ENCODE measurements around the gene KRTAP4-16. TPM values are rescaled to one million over a fixed set of nuclear protein-coding genes. Genes with fewer than 3 reads are reported as not detected.
"Not testable (repeated sequence)": the region's sequence is repeated elsewhere in the genome, so short reads cannot be mapped to it uniquely, and the experiment has no call there.

Gene KRTAP4-16
- total RNA-seq, 1 donor from 2014 or later, result not detected

GRCh38 chr17:41084100-41084856 is 17.7 kb downstream of the KRTAP4-16 start, which contains the start of gene KRTAP4-7:
TSS of gene KRTAP4-7 (plus strand) at chr17:41084150. CDS start at chr17:41084207, 57 bp downstream.
- ATAC-seq; DNase-seq; intact Hi-C loops (cut with micrococcal nuclease): not testable (repeated sequence)

DNA sequence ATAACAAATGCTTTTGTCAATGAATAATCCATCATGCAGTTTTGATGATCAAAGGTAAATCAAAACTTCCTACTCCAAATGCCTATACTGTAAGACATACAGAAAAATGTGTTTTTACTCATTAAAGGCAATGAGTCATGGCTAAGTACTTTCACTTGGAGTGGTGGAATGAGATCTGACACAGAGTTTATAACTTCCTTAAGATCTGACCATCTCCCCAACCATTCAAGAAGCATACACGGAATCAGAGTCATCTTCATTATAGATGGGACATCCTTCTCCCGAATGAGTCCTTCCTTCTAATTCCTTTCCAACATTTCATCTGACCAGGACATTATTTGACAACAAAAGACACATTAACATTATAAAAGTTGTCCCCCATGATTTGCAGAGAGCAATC is 18.6 kb downstream of the KRTAP4-16 start:
- ATAC-seq; intact Hi-C loops (cut with micrococcal nuclease); DNase-seq: not testable (repeated sequence)

GRCh38 chr17:41082626-41083025 is 19.4 kb downstream of the KRTAP4-16 start:
- ATAC-seq (no peak), DNase-seq (no peak)
- intact Hi-C loops (cut with micrococcal nuclease), result no loop called here

DNA sequence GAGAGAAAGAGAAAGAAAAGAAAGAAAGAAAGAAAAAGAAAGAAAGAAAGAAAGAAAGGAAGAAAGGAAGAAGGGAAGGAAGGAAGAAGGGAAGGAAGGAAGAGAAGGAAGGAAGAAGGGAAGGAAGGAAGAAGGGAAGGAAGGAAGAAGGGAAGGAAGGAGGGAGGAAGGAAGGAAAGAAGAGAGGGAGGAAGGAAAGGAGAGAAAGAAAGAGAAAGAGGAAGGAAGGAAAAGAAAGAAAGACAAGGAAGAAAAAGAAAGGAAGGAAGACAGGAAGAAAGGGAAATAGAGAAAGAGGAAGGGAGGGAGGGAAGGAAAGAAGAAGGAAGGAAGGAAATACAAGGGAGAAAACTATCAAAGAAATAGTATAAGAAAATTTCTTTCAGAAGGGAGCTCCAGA is 25.2 kb downstream of the KRTAP4-16 start:
- intact Hi-C loops (cut with micrococcal nuclease), result no loop called here
- ATAC-seq (no peak), DNase-seq (no peak)

GRCh38 chr17:41073676-41074075 is 28.3 kb downstream of the KRTAP4-16 start:
- intact Hi-C loops (cut with micrococcal nuclease), result no loop called here
- ATAC-seq (no peak), DNase-seq (no peak)

- intact Hi-C loops (cut with micrococcal nuclease), result no loop called here
- ATAC-seq (no peak), DNase-seq (no peak)
Observed at GRCh38 chr17:41071606-41072360, 30.2 kb downstream of the KRTAP4-16 start.

- intact Hi-C loops (cut with micrococcal nuclease), result no loop called here
Observed at GRCh38 chr17:41069031-41069430, 33.0 kb downstream of the KRTAP4-16 start.

DNA sequence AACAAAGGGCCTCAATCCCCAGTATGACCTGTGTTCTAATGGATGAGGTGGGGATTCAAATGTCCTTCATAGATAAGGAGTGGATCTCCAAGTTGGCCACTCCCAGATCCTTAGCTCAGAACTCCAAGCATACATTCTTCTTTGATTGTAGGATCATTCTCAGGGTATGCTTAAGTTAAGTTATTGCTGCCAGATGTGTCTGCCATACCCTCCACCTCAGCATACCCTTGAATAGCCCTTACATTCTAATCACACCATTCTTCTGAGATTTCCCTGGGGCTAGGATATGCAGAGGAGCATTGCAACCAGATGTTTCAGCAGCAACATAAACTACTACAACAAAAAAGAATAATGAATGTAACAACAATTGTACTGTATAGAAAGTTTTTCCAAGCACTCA is 34.7 kb downstream of the KRTAP4-16 start:
- intact Hi-C loops (cut with micrococcal nuclease), result no loop called here
- ATAC-seq (no peak), DNase-seq (no peak)

More at GRCh38 chr17:41069031-41069430, 33.0 kb downstream of the KRTAP4-16 start:
- DNase-seq (no peak), ATAC-seq (no peak)

- intact Hi-C loops (cut with micrococcal nuclease), result no loop called here
- ATAC-seq (no peak), DNase-seq (no peak)
Observed at GRCh38 chr17:41065829-41066624, 36.0 kb downstream of the KRTAP4-16 start, which contains the start of gene KRTAP2-4. TSS of gene KRTAP2-4 (minus strand) at chr17:41065879. CDS start at chr17:41065845, 34 bp downstream.

DNA sequence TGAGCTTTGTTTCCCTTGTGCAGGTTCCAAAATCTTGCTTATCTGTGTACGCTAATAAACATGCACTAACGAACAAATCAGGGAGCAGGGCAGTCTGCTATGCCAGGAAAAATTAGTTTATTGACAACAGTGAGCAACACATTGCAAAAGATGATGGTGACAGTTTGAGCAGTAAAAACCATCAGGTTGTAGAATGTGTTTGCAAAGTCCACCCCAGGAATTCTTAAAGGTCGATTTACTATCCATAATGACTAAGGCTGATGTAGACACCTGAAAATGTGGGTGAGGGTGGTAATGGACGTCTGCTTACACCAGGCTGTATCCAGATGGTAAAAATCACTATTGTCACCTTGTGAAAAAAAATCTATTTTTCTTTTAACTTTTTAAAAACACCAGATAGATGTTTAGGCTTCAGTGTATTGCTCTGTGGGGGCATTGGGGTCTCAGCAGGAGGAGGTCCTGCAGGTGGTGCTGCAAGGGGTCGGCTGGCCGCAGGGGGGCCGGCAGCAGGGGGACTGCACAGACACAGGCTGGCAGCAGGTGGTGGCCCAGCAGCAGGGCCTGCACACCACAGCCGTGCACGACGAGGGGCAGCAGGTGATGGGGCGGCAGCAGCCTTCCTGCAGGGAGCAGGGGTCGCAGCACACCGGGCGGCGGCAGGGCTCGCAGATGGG is 36.9 kb downstream of the KRTAP4-16 start:
- DNase-seq; ATAC-seq; intact Hi-C loops (cut with micrococcal nuclease): not testable (repeated sequence)

GRCh38 chr17:41064301-41064700 is 37.7 kb downstream of the KRTAP4-16 start:
- ATAC-seq, result no peak

GRCh38 chr17:41063449-41063848 is 38.6 kb downstream of the KRTAP4-16 start:
- DNase-seq (no peak), ATAC-seq (no peak)
- intact Hi-C loops (cut with micrococcal nuclease), result no loop called here

More at GRCh38 chr17:41064301-41064700, 37.7 kb downstream of the KRTAP4-16 start:
- no peak for DNase-seq
- intact Hi-C loops (cut with micrococcal nuclease), result no loop called here

DNA sequence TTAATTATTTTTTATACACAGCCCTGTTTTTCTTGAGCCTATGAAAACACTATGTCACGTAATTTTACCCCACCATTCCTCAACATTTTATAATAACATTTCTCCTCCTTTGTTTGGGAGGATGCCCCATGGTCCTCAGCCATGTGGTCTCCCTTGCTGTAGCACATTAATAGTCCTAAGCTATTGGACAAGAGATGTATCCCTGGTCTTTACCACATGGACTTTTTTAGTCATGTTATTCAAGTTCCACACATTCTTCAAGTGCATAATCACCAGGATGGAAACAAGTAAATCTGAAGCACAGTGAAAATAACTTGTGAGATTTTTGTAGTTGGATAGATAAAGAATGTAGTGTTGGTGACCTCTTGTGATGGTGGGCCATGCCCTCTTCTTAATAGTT is 40.0 kb downstream of the KRTAP4-16 start:
- ATAC-seq (no peak), DNase-seq (no peak)
- intact Hi-C loops (cut with micrococcal nuclease), result no loop called here

- no peak for ATAC-seq
- no peak for DNase-seq
- intact Hi-C loops (cut with micrococcal nuclease), result no loop called here
Observed at GRCh38 chr17:41060052-41060604, 41.9 kb downstream of the KRTAP4-16 start, which contains the start of gene KRTAP2-3. TSS of gene KRTAP2-3 (minus strand) at chr17:41060114. CDS start at chr17:41060050, 64 bp downstream.

GRCh38 chr17:41059276-41060051 is 42.5 kb downstream of the KRTAP4-16 start:
- ATAC-seq; DNase-seq; intact Hi-C loops (cut with micrococcal nuclease): not testable (repeated sequence)

DNA sequence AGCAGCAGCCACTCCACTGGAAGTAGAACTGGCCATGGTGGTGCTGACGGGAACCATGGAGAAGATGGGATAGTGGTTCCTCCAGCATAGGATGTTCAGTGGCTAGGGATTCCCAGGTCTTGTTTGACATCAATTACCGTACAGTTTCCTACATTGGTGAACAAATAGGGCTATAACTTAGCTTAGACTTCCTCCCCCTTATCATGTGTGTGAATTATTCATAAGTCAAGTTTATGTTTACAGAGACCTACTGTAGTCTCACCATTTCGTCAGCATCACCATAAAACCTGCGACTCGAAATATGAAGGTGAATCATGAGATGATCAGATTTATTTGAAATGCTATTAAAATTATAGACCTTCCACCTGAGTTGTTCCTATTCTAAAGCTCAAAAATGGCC is 43.3 kb downstream of the KRTAP4-16 start:
- no peak for ATAC-seq
- intact Hi-C loops (cut with micrococcal nuclease), result no loop called here
- no peak for DNase-seq

GRCh38 chr17:41057547-41057946 is 44.5 kb downstream of the KRTAP4-16 start:
- DNase-seq, result no peak
- no peak for ATAC-seq
- intact Hi-C loops (cut with micrococcal nuclease), result no loop called here

DNA sequence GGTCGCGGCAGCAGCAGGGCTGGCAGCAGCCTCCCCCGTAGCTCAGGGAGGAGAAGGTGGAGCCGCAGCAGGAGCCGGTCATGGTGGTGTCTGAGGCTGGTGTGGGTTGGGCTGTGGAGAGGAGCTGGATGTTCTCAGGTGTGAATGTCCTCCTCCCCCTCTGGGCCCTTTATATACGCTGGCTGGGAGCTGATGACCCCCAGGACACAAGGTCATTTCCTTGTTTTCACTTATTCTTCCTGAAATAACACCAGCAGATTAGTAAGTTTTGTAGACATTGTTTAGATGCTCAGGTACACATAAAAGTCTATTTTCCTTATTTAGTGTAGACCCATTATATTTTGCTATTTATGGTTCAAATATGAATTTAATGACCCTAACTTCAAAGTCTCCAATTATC is 46.9 kb downstream of the KRTAP4-16 start, which contains the start of gene KRTAP2-2:
TSS of gene KRTAP2-2 (minus strand) at position 101 of the 400 bp plus-strand sequence. CDS start at position 82, 19 bp downstream.
- intact Hi-C loops (cut with micrococcal nuclease); ATAC-seq; DNase-seq: not testable (repeated sequence)
